Measurements from ENCODE around the gene CHAC1.
A peak's percentile ranks its signal among the peaks of the same experiment; 100 is the strongest.
"Not testable (repeated sequence)": the region's sequence is repeated elsewhere in the genome, so short reads cannot be mapped to it uniquely, and the experiment has no call there.

Gene CHAC1

DNA sequence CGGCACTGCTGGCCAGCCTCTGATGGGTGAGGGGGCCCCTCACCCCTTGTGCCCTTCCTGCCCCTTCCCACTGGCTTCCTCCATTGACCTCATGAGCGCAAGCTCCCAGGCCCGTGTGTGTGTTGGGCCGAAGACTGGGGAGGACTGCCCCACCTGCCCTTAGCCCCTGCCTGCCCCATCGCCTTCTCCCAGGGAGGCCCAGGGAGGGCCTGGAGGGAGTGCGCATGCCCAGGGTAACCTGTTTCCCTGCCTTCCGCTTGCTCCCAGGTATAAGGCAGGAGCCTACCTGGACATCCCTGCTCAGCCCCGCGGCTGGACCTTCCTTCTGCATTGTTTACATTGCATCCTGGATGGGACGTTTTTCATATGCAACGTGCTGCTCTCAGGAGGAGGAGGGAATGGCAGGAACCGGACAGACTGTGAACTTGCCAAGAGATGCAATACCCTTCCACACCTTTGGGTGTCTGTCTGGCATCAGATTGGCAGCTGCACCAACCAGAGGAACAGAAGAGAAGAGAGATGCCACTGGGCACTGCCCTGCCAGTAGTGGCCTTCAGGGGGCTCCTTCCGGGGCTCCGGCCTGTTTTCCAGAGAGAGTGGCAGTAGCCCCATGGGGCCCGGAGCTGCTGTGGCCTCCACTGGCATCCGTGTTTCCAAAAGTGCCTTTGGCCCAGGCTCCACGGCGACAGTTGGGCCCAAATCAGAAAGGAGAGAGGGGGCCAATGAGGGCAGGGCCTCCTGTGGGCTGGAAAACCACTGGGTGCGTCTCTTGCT is 15.3 kb upstream of the CHAC1 start:
- DNase-seq, result peak in 1 of 14 donors; percentile 27

DNA sequence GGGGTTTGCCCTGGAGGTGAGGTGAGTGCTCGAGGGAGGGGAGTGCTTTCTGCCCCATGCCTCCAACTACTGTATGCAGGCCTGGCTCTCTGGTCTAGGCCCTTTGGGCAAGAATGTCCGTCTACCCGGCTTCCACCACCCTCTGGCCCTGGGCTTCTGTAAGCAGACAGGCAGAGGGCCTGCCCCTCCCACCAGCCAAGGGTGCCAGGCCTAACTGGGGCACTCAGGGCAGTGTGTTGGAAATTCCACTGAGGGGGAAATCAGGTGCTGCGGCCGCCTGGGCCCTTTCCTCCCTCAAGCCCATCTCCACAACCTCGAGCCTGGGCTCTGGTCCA is 14.8 kb upstream of the CHAC1 start:
- no peak for DNase-seq

DNA sequence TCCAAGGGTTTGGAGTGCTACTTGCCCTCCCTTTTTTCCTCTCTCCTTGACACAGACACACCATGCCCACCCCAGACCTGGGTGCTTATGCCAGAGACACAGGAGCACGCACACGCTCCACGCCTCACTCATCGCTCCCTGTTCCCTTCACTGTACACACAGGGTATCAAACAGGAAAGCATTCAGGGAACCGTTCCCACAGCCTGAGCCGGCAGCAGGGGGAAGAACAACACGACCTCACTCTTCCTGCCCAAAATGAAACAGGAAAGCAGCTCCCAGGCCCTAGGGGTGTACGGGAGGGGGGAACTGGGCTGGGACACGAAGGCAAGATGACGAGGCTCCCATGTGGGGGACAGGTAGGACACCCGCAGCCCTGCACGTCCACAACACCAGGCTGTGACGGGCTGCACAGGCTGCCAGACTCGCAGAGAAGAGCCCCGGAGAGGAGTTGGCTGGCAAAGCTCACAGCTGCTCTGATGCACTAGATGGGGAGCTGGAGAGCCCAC is 12.9 kb upstream of the CHAC1 start:
- peak in 2 of 14 donors; percentile 11 to 18 for DNase-seq

DNA sequence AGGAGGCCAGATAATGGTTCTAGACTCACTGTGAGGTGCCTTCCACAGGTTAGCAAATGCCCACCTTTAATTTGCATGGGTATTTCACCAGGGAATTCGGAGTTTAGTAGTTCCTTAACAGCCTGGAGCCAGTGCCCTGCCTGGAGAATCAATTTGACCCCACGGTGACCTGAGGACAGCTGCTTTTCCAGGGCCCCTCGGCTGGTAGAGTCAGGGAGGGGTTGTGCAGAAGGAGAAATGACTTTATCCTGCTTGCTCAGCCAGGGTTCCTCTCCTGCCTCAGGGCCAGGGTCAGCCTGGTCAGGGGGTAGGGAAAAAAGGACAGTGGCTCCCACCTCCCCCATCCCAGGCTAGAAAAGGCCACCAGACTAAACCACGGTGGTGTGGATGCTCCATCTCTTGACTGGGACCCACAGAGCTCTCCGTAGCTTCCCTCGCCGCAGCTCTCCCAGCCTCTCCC is 12.2 kb upstream of the CHAC1 start:
- DNase-seq, result no peak

DNA sequence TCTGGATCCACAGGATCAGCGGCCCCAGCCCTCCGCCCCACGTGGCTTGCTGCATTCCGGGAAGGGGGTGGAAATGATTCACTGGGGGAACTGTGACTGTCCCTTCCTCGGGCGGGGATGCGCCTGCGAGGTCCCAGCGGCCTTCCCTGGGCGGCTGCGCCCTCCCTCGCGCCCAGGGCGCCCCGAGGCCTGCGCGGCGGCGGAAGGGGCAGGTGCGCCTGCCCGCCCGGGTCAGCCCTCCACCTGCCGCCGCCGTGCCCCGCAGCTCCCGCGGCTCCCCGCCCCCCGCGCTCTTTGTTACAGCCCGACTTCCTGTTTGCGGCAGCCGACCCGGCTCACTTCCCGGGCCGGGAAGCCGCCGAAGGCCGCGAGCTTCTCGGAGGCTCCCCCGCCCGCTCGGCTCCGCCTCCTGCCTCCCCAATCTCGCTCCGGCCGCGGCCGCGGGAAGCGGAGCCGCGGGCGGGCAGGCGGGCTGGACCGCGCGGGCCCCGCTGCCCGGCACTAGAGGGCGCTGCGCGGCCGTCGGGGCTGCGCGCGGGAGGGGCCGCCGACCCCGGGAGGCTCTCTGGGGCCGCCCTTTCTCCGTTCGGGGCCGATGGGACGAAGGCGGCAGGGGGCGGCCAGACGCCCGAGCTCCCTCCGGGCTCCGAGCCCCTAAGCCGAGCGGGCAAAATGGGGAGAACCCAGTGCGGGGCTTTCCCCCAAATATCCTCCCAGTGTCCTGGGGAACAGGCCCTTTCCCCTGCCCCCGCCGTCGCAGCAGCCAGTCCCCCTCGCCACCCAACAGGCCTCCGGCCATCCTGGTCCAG is 11.5 kb upstream of the CHAC1 start:
- peak in 9 of 14 donors; percentile 29 to 87 (median 66) for DNase-seq

DNA sequence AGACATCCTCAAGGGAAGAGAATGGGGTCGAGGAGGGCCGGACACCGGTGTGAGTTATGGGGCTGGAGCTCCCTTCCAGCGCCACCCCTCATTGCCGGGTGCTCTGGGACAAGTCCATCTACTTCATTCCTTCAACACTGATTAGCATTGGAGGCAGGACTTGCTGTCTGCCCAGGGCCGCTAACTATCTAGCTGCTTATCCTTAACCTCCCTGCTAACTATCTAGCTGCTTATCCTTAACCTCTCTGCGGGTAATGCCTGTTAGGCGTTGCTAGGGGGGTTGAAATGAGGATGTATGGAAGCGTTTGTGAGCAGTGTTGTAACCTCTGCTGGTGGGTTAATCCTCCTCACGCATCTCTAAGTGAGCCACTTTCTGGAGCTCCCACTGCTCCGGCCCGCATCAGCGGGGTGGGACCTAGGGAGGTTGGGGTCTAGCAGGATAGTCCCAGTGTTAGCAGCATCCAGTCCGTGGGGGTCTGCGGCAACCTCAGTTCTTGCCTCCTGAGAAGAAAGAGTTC is 10.9 kb upstream of the CHAC1 start:
- DNase-seq, result no peak

DNA sequence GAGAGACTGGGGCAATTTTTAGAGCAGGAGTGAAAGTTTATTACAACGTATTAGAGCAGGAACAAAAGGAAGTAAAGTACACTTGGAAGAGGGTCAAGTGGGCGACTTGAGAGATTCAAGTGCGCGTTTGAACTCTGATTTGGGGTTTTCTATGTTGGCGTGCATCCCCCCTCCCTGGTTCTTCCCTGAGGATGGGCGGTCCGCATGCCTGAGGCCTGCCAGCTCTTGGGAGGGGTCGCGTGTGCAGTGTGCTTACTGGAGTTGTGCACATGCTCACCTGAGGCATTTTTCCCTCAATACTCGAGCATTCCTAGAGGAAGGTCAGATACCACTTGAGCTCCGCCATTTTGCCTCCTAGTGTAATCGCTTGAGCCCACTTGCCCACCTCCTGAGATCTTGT is 10.4 kb upstream of the CHAC1 start:
- no peak for DNase-seq

DNA sequence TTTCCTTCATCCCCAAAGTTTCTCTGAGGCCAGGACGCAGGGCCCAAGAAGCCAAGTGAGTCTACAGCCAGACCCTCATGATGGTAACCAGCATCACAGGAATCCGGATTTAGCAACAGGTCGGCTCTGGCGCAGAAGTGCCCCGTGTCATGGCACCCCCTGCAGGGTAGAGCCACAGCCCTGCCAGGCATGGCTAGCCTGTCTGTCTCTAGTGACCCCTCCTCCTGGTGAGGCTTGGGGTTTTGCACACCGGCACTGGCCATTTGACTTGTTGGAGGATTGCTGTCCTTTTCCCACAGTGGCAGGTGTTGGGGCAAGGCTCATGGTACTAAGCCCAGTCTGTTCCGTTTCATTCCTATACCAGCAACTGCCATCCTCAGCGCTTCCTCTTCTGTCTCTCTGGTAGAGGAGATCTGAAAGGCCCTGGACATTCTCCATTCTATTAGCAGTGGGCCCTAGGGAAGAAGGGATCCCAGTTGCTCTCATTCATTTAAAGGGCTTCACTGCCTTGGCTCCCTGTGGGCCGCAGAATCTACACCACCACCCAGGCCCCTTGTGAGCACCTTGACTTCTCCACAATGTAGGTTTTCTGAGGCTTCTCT is 9.4 kb upstream of the CHAC1 start:
- DNase-seq, result no peak

DNA sequence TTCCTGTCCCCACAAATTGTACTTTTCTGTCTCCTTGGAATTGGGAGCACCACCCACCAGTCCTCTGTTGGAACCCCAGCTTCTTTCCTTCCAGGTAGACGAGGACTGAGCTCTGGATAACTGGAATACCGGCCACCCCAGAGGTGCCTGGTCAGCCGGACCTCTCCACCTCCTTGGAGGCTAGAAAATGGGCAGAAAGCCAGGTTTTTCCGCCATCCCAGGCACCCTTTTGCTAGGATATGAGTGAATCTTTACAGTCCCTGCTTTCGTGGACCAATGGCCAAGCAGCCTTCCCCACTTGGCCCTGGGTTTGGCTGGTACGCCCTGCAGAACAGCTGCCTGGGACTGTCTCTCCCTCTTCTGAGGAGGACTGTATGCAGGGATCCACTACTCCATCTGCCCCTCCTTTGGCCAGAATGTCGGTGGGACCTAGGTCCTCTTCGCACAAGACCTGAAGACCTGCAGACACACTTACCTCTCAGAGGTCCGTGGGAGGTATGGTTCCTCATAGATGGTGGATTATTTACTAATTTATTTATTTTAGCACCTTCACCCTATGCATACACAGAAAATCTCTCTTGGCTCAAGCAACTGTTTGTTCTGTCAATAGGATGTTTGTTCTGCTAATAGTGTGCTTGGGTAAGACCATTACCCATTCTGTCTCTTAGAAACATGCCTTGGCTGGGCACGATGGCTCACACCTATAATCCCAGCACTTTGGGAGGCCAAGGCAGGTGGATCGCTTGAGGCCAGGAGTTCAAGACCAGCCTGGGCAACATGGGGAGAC is 8.6 kb upstream of the CHAC1 start:
- DNase-seq, result no peak

DNA sequence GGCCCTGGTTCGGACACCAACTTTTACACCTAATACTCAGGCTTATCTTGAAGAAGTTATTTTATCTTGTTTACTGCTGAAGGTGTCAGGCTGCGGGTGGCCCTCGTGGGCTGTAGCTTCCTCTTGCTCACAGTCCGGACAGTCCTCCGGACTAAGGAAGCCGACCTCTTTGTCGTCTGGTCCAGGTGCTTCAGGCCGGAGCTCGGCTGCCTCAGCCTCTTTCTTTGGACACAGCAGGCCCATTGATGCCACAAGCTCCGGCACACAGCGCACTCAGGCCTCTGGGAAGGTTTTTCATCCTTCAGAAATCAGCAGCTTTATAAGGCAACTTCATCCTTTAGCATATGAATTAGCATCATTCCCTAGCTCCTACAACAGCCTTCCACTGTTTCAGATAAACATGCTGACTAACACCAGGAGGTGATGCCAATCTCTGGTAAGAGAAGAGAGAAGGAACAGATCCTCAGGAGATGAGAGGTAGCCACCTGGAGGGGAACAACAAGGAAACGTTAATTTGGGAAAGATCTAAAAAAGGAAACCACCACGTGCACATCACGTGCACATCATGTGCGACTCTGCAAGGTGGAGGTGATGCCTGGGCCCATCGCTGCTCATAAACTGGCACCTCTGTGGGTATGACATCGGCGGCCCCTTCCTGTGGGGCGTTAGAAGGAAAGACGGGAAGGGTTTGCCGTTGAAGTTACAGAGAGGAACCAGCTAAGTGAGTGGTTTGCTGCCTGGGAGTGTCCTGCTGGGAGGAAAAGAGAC is 4.4 kb upstream of the CHAC1 start:
- DNase-seq, result no peak

DNA sequence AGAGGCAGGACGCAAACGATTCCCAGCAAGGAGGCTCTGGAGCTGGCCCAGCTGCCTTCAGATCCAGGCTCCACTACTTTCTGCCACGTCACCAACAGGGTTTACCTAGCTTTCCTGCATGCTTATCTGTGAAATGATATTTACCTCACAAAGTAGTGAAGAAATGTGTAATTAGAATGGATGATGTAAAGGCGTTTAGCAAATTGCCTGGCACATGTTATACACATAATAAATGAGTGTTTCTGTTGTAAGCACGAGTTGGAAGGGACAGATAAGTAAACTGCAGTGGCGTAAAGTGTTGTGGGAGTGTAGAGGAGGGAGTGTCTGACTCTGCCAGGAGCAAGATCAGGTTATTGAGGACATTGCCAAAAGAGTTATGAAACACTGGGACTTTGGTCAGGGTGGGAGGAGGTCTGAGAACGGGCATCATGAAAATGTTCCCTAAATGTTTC is 3.5 kb upstream of the CHAC1 start:
- DNase-seq, result no peak

DNA sequence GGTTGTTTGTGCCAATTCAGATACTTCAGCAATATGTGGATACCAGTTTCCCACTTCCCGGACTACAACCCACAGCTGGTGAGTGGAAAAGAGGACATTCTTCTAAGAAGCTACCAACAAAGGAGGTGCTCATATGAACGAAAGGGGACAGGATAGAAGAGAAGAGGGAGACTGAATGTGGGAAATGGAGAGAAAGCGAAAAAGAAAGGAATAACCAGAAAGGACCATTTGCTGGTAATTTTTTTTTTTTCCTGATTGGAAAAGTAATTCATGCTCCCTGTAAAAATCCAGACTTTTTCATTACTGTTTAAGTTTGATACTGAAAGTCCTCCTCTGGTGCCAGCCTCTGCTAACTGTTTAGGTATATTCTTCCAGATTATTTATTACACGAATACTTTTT is 1.5 kb upstream of the CHAC1 start:
- DNase-seq, result no peak

DNA sequence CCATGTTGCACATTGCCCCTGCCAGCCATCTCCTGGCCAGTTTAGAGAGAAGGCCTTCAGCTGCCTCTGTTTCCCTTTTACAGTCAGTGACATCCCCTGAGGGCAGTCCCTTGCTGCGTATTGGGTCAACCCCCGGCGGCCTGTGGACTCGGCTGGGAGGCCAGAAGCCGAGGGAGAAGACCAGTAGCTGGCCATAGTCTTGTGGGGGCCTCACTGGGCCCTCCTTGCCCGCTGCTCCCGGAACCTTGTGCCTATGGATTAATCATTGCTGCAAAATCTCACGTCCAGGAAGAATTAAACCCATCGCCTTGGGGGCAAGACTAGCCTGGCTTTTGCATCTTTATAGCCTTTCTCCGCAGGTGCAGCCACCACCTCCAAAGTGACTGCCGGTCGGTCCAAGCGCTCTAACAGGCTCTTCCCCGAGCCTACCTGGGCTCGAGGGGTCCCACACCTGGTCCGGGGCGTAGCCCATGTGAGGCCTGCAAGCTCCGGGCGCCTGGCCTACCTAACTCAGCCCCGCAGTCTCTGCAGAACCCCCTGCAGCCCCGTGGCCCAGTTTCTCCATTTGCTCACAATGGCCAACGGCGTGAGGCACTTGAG is 870 bp upstream of the CHAC1 start:
- no peak for DNase-seq

DNA sequence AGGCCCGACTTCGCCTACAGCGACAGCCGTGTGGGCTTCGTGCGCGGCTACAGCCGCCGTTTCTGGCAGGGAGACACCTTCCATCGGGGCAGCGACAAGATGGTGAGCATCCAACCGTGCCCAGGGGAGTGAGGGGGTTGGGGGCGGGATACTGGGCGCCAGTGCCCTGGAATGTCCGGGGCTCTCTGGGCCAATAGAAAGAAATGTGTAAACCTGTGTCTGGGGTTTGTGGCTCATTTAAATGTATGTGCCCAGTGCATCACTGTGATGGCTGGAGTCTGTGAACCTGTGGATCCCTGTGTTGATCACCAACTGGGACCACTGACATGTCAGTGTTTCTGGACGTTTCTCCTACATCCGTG is 423 bp downstream of the CHAC1 start:
- no peak for DNase-seq

DNA sequence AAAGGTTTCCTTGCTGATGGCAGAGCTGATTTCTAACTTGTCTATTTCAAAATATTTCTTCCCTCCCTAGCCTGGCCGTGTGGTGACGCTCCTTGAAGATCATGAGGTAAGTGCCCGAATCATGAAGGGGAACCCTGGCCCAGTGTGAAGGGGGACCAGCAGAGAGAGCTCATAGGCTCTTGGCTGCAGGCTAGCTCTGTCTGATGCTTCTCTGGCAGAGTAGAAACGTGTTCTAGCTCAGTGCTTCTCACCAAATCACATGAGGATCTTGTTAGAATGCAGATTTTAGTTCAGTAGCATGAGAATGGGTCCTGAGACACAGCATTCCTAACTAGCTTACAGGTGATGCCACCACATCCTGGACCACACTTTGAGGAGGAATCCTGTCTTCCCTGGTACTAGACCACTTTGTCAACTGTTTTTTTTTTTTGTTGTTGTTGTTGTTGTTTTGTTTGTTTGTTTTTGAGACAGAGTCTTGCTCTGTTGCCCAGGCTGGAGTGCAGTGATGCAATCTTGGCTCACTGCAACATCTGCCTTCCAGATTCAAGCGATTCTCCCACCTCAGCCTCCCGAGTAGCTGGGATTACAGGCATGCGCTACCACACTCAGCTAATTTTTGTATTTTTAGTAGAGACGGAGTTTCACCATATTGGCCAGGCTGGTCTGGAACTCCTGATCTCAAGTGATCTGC is 1.0 kb downstream of the CHAC1 start:
- not testable (repeated sequence) for DNase-seq

DNA sequence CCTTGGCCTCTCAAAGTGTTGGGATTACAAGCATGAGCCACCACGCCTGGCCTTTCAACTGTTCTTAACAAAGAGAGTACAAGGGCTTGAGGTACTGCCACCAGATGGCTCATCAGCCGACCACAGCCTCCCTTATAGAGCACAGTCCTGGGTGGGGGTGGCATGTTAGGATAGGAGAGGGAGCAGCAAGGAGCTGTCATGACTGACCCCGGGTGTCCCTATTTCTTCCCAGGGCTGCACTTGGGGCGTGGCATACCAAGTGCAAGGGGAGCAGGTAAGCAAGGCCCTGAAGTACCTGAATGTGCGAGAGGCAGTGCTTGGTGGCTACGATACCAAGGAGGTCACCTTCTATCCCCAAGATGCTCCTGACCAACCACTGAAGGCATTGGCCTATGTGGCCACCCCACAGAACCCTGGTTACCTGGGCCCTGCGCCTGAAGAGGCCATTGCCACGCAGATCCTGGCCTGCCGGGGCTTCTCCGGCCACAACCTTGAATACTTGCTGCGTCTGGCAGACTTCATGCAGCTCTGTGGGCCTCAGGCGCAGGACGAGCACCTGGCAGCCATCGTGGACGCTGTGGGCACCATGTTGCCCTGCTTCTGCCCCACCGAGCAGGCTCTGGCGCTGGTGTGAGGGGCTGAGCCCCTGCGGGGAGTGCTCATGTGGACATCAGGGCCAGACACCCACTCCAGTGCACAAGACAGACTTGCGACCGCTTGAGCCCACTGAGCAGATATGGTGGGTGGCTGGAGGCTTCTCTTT is 2.1 kb downstream of the CHAC1 start:
- DNase-seq, result no peak

DNA sequence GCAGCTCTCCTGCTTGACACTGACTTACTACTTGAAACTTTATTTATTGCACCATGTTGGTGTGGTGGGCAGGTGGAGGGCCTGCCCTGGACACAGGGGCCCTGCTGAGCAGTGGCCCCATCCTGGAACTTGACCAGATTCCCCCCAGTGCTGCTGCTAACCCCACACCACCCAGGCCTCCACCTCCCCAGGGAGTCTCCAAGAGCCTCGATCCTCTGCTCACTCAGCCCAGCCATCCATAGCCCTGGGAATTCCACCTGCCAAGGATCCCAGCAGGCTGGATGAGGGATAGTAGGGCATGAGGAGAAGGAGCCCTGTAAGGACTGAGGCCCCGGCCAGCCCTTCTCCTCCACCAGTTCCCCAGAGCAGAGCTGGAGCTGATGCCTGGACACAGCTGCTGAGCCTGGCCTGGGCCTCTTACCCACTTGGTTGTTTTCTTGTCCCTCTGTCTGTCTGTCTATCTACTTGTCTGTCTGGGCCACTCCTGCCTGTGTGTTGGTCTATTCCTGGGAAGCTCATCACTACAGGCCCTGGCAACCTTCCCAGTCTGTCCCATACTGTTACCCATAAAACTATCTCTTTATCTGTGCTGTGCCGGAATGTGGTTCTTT is 2.8 kb downstream of the CHAC1 start:
- DNase-seq, result no peak

DNA sequence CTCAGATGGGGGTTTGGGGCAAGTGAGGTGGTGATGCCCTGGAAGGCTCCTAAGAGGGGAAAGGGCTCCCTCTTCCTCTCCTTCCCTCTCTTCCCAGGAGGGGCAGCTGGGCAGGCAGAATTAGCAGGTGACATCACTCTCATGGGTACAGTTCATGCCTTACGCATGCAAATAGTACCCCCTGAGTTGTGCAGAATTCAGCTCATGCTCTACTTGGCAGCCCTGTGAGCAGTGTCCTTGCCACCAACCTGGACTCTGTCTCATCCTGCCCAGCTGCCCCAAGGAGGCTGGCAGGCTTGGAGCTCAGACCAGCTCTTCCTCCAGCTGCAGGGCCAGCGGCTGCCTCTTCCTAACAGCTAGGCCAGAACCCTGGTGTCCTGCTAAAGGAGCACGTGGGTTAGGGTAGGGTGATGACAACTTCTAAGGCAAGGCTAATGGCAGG is 3.3 kb downstream of the CHAC1 start:
- no peak for DNase-seq

DNA sequence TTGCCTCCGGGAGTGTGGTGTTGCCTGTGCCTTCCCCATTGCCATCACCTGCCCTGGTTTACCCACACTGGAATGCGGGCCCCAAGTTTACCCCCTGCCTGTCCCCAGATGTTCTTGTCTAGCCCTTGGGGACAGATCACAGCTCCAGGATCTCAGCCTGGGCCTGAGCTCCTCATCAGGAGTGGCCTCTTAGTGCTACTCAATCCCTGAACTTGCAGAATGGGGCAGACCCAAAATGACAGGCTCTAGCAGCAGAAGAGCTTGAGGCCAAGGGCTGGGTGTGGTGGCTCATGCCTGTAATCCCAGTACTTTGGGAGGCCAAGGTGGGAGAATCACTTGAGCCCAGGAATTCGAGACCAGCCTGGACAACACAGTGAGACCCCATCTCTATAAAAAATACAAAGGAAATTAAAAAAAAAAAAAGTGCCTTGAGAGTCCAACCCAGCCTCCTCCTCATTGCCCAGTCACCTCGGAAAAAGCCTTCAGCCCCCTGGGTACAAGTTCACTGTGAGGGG is 3.8 kb downstream of the CHAC1 start:
- DNase-seq, result no peak

Measured in C1 segment of cervical spinal cord (tissue), 14 donors.